Measurements from ENCODE around the gene EIF4E3.

EIF4E3 gene

GRCh38 chr3:71676931-71677330 lies 48.3 kb downstream of the EIF4E3 start:
- no peak overlapping the region for H3K4me3 ChIP-seq (replicated peaks; ENCODE audit: insufficient read depth, low read length)
- no peak overlapping the region for H3K27ac ChIP-seq (replicated peaks)
- DNase-seq (ENCODE audit: low read depth in 1 of 2, low spot score in 1 of 2) = no peak
- no peaks in the 10 kb centered on the region for H3K27me3 ChIP-seq (ENCODE audit: insufficient read depth, poor library complexity, severe bottlenecking)
- TF ChIP-seq, protein P1, sequence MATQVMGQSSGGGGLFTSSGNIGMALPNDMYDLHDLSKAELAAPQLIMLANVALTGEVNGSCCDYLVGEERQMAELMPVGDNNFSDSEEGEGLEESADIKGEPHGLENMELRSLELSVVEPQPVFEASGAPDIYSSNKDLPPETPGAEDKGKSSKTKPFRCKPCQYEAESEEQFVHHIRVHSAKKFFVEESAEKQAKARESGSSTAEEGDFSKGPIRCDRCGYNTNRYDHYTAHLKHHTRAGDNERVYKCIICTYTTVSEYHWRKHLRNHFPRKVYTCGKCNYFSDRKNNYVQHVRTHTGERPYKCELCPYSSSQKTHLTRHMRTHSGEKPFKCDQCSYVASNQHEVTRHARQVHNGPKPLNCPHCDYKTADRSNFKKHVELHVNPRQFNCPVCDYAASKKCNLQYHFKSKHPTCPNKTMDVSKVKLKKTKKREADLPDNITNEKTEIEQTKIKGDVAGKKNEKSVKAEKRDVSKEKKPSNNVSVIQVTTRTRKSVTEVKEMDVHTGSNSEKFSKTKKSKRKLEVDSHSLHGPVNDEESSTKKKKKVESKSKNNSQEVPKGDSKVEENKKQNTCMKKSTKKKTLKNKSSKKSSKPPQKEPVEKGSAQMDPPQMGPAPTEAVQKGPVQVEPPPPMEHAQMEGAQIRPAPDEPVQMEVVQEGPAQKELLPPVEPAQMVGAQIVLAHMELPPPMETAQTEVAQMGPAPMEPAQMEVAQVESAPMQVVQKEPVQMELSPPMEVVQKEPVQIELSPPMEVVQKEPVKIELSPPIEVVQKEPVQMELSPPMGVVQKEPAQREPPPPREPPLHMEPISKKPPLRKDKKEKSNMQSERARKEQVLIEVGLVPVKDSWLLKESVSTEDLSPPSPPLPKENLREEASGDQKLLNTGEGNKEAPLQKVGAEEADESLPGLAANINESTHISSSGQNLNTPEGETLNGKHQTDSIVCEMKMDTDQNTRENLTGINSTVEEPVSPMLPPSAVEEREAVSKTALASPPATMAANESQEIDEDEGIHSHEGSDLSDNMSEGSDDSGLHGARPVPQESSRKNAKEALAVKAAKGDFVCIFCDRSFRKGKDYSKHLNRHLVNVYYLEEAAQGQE (IDR thresholded peaks at IDR 0.05; ENCODE audit: insufficient replicate concordance, low read depth) = no peak
- TF ChIP-seq POLR2AphosphoS5 (IDR thresholded peaks at IDR 0.05; ENCODE audit: low read depth) (no peak), GABPA (IDR thresholded peaks at IDR 0.05; ENCODE audit: low read depth) (no peak), SPI1 (IDR thresholded peaks at IDR 0.05; ENCODE audit: borderline replicate concordance, low read depth) (no peak)
- TF ChIP-seq, protein P2, sequence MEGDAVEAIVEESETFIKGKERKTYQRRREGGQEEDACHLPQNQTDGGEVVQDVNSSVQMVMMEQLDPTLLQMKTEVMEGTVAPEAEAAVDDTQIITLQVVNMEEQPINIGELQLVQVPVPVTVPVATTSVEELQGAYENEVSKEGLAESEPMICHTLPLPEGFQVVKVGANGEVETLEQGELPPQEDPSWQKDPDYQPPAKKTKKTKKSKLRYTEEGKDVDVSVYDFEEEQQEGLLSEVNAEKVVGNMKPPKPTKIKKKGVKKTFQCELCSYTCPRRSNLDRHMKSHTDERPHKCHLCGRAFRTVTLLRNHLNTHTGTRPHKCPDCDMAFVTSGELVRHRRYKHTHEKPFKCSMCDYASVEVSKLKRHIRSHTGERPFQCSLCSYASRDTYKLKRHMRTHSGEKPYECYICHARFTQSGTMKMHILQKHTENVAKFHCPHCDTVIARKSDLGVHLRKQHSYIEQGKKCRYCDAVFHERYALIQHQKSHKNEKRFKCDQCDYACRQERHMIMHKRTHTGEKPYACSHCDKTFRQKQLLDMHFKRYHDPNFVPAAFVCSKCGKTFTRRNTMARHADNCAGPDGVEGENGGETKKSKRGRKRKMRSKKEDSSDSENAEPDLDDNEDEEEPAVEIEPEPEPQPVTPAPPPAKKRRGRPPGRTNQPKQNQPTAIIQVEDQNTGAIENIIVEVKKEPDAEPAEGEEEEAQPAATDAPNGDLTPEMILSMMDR (IDR thresholded peaks at IDR 0.05; ENCODE audit: insufficient read depth, low read length) = no peak

DNA sequence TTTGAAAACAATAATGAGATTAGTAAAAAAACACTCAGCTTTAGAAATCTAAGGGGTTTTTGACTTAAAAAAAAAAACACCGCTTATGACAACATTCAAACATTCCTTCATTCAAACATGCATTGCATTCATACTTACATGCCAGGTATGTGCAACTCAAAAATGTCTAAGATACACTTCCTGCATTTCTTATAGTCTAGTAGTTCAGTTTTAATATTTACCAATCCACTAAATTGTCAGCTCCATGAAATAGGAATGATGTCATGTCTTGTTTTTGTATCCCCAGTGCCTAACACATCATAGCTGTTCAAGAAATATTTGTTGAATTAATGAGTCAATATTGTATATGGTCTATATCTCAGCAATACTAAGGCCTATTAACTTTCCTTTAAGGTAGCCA lies 51.7 kb downstream of the EIF4E3 start:
- no peak for DNase-seq (ENCODE audit: low read depth in 1 of 2, low spot score in 1 of 2)
- Histone ChIP-seq H3K4me3 (replicated peaks; ENCODE audit: insufficient read depth, low read length) (no peak overlapping the region), H3K27me3 (ENCODE audit: insufficient read depth, poor library complexity, severe bottlenecking) (no peaks in the 10 kb centered on the region), H3K27ac (replicated peaks) (no peak overlapping the region)
- TF ChIP-seq, protein P2 (IDR thresholded peaks at IDR 0.05; ENCODE audit: insufficient read depth, low read length) = no peak
- no peak for TF ChIP-seq POLR2AphosphoS5 (IDR thresholded peaks at IDR 0.05; ENCODE audit: low read depth)
- no peak for TF ChIP-seq GABPA (IDR thresholded peaks at IDR 0.05; ENCODE audit: low read depth)
- TF ChIP-seq SPI1 (IDR thresholded peaks at IDR 0.05; ENCODE audit: borderline replicate concordance, low read depth) = no peak
- TF ChIP-seq, protein P1 (IDR thresholded peaks at IDR 0.05; ENCODE audit: insufficient replicate concordance, low read depth) = no peak

- no peak for DNase-seq (ENCODE audit: low read depth in 1 of 2, low spot score in 1 of 2)
- no peaks in the 10 kb centered on the region for H3K27me3 ChIP-seq (ENCODE audit: insufficient read depth, poor library complexity, severe bottlenecking)
- TF ChIP-seq GABPA (IDR thresholded peaks at IDR 0.05; ENCODE audit: low read depth) (no peak), SPI1 (IDR thresholded peaks at IDR 0.05; ENCODE audit: borderline replicate concordance, low read depth) (no peak), POLR2AphosphoS5 (IDR thresholded peaks at IDR 0.05; ENCODE audit: low read depth) (no peak)
- TF ChIP-seq, protein P2 (IDR thresholded peaks at IDR 0.05; ENCODE audit: insufficient read depth, low read length) = no peak
- TF ChIP-seq, protein P1 (IDR thresholded peaks at IDR 0.05; ENCODE audit: insufficient replicate concordance, low read depth) = no peak
- no peak overlapping the region for H3K27ac ChIP-seq (replicated peaks)
- H3K4me3 ChIP-seq (replicated peaks; ENCODE audit: insufficient read depth, low read length) = no peak overlapping the region
Measured at GRCh38 chr3:71672807-71673206, 52.4 kb downstream of the EIF4E3 start.
